Ramos (cell line): ENCODE data around the gene FBXW2.
"Not testable (repeated sequence)": the region's sequence is repeated elsewhere in the genome, so short reads cannot be mapped to it uniquely, and the experiment has no call there.

Experiments used
- in situ Hi-C: fragments of 300-500 bp; cut with MboI; formaldehyde crosslinking; loops from one replicate; pipeline ENCODE4 v1.14.3; 2022; ENCODE audit warnings: low sequenced_read_pairs; ENCODE audit not compliant: unreplicated experiment

FBXW2 gene, protein sequence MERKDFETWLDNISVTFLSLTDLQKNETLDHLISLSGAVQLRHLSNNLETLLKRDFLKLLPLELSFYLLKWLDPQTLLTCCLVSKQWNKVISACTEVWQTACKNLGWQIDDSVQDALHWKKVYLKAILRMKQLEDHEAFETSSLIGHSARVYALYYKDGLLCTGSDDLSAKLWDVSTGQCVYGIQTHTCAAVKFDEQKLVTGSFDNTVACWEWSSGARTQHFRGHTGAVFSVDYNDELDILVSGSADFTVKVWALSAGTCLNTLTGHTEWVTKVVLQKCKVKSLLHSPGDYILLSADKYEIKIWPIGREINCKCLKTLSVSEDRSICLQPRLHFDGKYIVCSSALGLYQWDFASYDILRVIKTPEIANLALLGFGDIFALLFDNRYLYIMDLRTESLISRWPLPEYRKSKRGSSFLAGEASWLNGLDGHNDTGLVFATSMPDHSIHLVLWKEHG

DNA sequence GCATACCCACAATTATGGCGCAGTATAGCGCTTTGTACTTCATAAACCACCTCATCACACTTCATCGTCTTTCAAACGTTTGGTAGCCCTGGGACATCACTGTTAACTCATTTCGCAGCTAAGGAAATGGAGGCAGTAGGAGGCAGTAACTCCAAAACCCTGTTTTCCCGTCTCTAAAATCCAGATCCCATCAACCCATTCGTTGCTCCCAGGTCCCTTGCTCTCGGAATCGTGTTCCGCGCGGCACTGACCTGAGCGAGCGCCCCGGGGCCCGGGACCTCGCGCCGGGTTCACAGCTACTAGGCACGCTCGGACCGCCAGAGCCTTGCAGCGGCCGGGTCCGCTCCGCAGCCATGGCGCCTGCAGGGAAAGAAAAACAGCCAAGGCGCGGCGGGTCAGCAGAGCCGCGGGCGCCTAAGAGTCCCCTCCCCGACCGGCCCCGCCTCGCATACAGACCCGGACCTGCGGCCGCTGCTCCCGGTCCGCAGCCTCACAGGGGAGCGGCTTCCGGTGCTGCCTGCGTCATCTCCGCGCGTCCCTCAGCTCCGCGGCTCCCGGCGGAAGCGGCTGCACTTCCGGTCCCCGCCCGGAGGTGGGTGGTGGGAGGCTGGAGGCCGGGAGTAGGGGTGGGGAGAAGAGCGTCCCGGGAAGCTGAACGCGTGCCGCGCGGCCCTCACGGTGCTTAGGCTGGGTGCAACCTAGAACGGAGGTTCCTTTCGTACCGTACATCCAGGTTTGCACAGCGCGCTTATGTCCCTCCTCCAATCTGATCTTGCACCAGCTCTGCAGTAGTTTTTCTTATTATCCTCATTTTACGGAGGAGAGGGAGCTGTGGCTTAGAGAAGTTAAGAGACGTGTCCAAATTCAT, at the start of gene FBXW2:
TSS of gene FBXW2 (minus strand) at position 519 of the 868 bp plus-strand sequence. CDS start 5,158 bp downstream, outside the sequence.
- in situ Hi-C loops = no loop called here

DNA sequence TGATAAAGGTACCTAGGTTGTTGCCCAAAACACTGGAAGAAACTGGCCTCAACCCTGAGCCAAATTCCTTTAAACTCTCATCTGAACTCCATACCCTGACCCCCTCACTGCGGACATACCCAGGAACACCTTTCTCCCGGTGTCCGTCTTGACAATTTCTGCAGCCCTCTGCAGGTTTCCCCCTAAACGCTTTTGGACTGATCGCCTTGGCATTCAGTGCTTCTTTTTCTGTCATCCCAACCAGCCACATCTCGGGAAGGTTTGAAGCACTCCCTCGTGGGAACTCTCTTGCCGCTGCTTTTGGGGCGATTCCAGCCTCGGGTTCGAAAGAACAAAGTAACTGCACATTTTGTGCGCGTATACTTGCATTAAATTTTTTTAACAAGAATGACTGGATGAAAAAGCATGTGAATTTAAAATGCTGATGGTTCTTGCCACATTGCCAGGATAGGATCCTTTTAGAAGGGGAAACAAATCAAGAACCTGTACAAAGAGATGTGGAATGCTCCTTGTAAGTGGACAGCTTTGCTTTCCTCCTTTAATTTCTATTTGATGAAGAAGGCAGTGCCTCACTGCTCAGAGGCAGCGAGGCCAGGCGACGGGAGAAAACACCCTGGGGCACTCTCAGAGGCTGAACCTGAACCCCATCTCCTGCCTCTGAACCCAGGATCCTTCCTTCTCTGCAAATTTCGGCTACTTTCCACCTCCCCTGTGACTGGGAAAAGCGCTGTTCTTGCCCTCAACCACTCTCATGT, 48.9 kb upstream of the FBXW2 start:
- in situ Hi-C loops = no loop called here

DNA sequence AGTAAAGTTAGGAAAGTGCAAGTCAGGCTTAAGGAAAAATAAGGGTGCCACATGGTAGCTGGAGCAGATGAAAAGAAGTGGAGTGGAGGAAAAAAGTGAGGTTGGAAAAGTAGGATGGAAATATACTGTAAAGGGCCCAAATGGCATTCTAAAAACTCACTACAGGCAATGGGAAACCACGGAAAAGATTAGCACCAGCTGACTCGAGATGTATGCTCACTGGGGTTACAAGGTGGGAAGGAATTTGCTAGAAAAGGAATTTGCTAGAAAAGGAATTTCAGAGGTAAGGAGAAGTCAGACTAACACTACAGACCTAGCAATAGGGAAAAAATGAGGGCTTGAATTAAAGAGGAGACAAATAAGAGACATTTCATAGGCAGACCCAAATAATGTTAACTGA, 45.9 kb upstream of the FBXW2 start:
- in situ Hi-C loops = no loop called here

DNA sequence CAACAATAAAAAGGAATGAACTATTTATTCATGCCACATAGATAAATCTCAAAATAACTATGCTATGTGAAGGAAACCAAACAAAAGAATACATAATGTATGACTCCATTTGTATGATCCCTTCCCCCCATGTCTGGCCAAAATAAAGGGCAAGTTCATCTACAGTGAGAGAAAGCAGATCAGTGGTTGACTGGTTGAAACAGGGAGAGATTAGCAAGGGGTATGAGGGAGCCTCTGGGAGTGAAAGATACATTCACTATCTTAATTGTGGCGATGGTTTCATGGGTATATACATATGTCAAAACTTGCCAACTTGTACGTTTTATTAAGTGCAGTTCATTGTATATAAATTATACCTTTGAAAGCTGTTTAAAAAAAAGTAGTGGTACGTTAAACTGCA, 44.7 kb upstream of the FBXW2 start:
- in situ Hi-C loops = no loop called here

DNA sequence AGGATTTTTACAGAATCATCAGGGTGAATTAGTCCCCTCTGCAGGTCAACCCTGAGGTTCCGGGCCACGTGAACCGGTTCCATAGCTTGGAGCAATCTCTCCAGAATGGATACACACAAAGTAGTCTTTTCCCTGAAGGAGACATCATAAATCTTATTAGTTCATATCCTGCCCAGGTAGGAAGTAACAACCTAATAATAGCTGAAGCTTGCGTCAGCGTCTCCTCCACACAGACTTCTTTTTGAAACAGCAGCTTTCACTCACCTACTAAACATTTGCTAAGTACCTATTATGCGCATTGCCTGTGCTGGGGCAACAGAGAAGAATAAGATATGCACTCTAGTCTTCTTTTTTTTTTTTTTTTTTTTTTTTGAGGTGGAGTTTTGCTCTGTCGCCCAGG, 40.1 kb upstream of the FBXW2 start:
- in situ Hi-C loops = no loop called here

DNA sequence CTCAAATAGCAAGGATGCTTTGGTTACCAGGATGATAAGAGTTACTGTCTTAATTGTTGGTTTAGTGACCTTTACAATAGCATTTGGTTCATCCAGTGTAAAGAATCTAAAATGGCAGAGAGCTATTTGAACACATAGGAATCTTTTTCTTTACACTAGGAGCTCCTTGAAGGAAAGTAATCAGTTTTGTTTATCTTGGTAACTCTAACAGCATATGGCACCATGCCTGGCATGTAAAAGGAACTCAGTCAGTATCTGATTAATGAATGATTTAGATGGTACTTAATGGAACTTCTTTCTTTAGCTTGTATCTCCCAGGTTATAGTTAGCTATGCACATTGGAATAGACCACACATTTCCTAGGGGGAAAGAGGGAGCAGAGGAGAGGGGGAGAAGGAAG, 39.6 kb upstream of the FBXW2 start:
- in situ Hi-C loops = no loop called here

DNA sequence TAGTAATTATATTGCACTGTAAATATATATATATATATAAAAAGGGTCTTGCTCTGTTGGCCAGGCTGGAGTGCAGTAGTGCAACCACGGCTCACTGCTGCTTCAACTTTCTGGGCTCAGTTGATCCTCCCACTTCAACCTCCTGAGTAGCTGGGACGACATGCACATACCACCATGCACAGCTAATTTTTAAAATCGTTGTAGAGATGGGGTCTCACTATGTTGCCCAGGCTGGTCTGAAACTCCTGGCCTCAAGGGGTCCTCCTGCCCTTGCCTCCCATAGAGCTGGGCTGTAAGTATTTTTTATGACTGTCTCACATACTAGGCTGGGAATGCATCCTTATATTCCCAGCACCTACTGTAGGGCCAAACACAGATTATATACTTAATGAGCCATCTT, 37.6 kb upstream of the FBXW2 start:
- in situ Hi-C loops = no loop called here

DNA sequence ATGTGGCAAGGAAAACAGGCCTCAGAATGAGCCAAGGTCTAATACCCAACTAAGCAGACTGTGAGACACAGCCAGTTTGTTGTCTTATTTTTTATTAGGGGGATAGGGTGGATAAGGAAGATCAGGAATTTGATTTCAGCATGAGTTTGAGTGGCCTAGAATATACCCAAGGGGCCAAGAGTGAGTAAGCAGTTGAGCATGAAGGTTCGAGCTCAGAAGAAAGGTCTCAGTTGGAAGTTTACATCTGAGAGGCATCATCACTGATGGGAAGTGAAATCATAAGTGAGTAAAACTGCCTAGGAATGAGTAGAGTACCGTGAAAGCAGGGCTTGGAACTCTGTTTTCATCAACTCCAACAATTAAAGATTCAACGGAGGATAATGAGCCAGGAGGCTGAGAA, 36.9 kb upstream of the FBXW2 start:
- in situ Hi-C loops = no loop called here

DNA sequence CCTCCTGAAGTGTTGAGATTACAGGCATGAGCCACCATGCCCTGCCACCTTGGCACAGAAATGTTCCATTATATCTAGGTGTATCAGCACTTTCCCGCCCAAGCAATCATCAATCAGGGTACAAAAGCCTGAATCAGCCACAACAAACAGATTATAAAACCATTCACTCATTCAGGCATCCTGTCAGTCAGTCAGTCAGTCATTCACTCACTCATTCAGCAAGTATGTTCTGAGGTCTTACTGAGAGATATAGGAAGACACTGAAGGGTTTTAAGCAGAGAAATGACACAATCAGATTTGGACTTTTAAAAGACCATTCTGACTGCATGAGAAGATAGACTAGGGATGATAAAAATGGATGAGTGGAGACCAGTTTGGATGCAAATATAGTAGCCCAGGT, 36.4 kb upstream of the FBXW2 start:
- in situ Hi-C loops = no loop called here

DNA sequence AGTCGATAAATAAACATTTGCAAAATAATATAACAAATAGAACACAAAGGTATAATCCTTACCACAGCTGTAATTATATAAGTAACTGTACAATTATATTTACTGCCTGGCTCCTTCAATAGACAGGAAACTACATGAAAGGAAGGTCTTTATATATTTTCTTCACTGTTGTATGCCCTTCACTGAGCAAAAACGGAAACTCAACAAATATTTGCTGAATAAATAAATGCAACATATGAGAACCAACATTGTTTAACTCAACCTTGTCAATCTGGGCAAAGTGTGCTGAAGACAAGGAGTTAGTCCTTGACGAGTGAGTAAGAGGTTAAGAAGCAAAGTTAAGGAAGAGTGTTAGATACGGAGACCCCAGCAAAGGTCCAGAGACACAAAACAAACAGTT, 26.9 kb upstream of the FBXW2 start:
- in situ Hi-C loops = no loop called here

DNA sequence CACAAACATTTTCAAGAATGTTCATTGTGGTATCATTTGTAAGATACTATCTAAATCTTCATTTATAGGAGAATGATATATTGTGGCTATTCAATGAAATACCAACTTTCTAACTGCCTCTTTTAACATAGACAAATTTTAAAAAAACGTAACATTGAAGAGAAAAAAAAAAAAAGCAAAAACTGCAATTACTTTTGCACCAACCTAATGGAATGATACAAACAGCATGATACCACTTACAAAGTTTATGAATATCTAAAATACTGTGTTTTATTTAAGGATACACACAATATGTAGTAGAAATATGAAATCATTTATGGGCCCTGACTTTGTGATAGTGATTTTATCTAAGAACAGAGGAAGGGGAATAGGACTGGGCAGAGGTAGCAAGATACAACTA, 25.4 kb upstream of the FBXW2 start:
- in situ Hi-C loops = no loop called here

DNA sequence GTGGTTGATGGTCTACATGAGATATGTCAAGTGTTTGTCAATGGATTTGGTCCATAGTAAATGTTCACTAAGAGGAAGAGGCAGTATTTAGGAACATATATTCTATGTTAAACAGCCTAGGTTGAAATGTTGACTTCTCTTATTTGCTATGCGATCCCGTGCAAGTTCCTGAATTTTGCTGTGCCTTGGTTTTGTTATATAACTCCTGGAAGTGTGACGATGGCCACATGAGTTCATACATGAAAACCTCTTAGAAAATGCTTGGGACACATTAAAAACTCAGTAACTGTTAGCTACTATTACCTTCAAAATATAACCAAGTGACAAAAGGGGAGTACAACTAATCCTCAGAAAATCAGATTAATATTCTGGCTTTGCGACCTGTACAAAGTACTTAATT, 21.9 kb upstream of the FBXW2 start:
- in situ Hi-C loops = no loop called here

DNA sequence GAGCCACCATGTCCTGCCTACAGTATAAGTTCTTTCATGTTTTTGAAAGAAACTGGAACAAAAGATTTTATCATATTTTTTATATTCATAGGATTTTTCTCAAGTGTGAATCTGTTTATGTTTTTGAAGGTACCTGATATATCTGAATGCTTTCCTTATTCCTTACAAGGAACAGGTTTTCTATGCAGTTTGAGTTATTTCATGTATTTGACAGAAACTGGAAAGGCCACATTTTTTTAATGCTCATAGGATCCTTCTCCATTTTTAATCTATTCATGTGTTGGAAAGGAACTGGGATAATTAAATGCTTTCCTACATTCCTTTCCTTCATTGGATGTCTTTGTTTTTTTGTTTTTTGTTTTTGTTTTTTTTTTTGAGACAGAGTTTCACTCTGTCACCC, 15.7 kb upstream of the FBXW2 start:
- in situ Hi-C loops = no loop called here

DNA sequence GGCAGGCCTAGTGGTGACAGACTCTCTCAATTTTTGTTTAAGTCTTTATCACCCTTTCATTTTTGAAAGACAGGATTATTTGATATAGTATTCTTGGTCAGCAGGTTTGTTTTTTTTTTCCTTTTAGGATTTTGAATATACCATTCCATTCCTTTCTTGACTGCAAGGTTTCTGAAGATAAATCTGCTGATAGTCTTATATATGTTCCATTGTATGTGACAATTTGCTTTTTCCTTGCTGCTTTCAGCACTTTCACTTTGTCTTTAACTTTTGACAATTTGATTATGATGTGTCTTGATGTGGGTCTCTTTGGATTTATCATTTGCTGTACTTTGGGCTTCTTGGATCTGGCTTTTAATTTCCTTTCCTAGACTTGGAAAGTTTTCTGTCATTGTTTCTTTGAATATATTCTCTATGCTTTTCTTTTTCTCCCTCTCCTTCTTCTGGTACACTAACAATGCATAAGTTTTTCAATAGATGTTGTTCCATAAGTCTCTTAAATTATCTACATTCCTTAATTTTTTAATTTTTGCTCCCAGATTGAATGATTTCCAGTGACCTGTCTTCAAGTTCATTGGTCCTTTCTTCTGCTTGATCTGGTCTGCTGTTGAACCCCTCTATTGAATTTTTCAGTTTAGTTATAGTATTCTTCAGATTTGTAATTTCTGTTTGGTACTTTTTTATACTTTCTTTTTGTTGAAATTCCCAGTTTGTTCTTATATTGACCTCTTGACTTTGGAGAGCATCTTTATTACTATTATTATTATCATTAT, 14.6 kb upstream of the FBXW2 start:
- in situ Hi-C loops = no loop called here

DNA sequence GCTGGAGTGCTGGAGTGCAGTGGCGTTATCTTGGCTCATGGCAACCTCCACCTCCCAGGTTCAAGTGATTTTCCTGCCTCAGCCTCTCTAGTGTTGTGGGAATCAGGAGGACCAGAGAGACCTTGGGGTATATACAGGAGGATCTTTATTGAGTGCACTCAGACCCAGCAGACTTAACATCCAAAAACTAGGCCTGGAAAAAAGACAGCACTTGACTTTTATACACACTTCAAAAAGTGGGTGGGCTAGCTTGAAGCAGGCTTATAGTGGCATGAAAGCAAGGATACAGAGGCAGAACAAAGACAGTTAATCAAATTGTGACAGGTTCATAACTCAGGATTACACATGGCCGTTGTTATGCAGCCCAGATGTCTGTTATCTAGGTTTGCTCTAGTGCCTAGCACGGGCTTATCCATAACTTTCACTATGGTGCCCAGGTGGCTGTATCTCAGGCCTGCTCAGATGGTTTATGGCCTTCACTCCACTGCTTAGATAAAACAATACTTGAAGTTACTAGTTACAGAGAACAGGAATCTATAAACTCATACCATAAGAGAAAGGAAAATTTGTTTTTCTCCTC, 11.7 kb upstream of the FBXW2 start:
- in situ Hi-C loops = not testable (repeated sequence)

DNA sequence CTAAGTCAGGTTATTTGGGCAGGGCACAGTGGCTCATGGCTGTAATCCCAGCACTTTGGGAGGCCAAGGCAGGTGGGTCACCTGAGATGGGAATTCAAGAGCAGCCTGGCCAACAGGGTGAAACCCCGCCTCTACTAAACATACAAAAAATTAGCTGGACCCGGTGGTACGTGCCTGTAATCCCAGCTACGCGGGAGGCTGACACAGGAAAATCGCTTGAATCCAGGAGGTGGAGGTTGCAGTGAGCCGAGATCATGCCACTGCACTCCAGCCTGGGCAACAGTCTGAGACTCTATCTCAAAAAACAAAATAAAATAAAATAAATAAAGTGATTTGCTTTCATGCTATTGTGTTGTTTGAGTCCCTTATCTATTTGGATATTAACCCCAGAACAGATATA, 8.2 kb upstream of the FBXW2 start:
- in situ Hi-C loops = no loop called here

DNA sequence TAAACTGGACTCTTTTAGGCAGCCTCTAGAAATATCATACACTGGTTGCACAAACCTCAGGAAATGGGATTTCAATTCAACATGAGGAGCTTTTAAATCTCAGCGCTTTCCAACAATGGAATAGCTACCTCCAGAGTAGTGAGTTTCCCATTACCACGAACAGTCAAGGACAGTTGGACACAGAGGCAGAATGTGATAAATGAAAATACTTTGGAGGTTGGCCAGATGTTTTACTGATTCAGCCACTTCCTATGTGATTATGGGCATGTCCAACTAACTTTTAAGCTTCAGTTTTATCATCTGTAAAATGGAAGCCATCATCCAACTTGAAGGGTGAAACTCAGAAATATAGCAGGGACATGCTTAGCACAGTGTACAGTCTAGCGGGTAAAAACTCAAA, 2.1 kb downstream of the FBXW2 start:
- in situ Hi-C loops = no loop called here

DNA sequence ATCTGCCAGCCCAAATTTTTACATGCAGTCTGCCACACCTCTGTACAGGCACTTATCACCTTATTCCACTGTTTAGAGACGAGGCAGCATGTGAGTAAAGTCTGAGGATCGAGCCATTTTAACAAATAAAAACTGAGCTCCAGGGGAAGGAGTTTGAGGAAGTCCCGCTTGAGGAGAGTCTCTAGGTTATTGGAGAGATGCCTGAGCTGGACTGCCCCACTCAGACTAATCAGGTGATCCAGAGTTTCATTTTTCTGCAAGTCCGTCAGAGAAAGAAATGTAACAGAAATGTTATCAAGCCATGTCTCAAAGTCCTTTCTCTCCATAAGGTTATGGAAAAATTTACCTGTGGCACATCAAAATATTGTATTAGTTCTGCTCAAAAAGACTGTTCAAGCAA, 5.3 kb downstream of the FBXW2 start:
- in situ Hi-C loops = no loop called here

DNA sequence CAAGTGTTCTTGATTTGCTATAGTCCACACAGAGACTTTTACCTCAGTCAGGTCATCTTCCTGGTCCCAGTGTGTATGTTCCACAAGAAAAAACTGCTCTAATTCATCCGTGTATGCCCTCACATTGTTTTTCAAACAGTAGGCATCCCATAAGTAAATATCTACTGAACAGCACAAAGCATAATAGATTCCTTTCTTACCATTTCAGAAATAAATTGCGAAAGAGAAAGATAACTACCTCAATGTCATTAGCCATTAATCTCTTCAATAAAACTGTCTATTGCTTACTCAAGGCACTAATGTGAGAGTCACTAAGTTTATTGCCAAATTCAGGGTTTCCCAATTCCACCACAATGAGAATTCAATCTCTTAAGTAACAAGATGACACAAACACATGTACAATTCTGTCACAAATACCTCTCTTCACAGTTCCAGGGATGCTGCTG, 9.6 kb downstream of the FBXW2 start:
- in situ Hi-C loops = no loop called here

DNA sequence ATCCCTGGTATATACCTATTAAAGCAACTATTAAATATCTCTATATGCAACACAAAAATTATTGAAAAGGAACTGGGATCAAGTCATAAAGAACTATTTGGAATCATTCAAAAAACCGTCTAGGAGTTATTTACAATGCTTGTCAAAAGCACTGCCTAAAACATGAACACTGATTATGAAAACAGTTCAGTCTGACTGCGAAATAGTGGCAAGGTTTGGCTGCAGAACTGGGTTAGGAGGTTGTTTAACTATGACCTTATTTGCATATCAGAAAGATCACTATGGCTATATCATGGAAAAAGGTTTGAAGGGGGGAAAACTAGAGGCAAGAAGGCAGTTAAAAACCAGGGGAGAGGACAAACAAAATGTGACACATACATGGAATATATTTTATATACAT, 12.0 kb downstream of the FBXW2 start:
- in situ Hi-C loops = no loop called here
